MM.1S (cell line): Measurements from ENCODE around the gene FAAP100.

Experiments used
- EZH2 ChIP-seq: fragments of 300-600 bp; sonication (generic); optimal IDR thresholded peaks from 2 replicates; pipeline ENCODE3; 2017; ENCODE audit warnings: low read depth, mild to moderate bottlenecking, antibody characterized with exemption, low read length, mixed read lengths
- EZH2phosphoT487 ChIP-seq: fragments of 300-600 bp; sonication (generic); IDR thresholded peaks from 2 replicates; pipeline ENCODE4 v1.6.1; 2018; ENCODE audit warnings: antibody characterized with exemption, low read length
- TF ChIP-seq, protein P1 (sequence below): fragments of 300-600 bp; sonication (generic); IDR thresholded peaks from 2 replicates; pipeline ENCODE4 v1.5.1; 2016; ENCODE audit warnings: antibody characterized with exemption, low read length, mixed read lengths

DNA sequence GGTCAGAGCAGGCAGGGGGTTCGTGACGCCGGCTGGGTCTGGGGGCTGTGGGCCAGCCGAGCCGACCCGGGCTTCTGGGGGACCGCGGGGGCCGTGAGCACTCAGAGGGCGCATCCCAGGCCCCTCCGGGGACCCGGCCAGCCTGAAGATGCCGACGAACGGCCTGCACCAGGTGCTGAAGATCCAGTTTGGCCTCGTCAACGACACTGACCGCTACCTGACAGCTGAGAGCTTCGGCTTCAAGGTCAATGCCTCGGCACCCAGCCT is 23.8 kb downstream of the FAAP100 start:
- TF ChIP-seq, protein P1, sequence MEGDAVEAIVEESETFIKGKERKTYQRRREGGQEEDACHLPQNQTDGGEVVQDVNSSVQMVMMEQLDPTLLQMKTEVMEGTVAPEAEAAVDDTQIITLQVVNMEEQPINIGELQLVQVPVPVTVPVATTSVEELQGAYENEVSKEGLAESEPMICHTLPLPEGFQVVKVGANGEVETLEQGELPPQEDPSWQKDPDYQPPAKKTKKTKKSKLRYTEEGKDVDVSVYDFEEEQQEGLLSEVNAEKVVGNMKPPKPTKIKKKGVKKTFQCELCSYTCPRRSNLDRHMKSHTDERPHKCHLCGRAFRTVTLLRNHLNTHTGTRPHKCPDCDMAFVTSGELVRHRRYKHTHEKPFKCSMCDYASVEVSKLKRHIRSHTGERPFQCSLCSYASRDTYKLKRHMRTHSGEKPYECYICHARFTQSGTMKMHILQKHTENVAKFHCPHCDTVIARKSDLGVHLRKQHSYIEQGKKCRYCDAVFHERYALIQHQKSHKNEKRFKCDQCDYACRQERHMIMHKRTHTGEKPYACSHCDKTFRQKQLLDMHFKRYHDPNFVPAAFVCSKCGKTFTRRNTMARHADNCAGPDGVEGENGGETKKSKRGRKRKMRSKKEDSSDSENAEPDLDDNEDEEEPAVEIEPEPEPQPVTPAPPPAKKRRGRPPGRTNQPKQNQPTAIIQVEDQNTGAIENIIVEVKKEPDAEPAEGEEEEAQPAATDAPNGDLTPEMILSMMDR, result no peak
- TF ChIP-seq EZH2 (no peak), EZH2phosphoT487 (no peak)
